ENCODE data around the gene ADK.

GRCh38 chr10:74347522-74347921 is 196.5 kb downstream of the ADK start:
- TF ChIP-seq CTCF (conservative IDR thresholded peaks at IDR 0.05) (no peak), EZH2 (IDR thresholded peaks at IDR 0.05; ENCODE audit: low read depth) (no peak)
